Hematopoietic multipotent progenitor cell treated with erythropoietin and hydrocortisone succinate and interleukin-3 and kit ligand, for 15 days (in vitro differentiated cells): ENCODE measurements around the gene RPL22L1.
"Not testable (repeated sequence)": the region's sequence is repeated elsewhere in the genome, so short reads cannot be mapped to it uniquely, and the experiment has no call there.

Experiments
- DNase-seq: peaks from one replicate; pipeline ENCODE4 v3.0.0-alpha.2; 2015; ENCODE audit warnings: low spot score

The RPL22L1 gene

DNA sequence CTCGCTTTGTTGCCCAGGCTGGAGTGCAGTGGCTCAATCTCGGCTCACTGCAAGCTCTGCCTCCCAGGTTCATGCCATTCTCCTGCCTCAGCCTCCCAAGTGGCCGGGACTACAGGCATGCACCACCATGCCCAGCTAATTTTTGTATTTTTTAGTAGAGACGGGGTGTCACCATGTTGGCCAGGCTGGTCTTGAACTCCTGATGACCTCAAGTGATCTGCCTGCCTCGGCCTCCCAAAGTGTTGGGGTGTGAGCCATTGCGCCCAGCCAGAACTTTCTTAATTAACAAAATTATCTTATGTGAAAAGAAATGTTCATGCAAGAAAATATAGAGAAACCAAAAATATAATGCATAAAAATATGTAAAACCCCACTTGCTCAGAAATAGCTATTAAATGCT, 7.3 kb upstream of the RPL22L1 start:
- DNase-seq: not testable (repeated sequence)

DNA sequence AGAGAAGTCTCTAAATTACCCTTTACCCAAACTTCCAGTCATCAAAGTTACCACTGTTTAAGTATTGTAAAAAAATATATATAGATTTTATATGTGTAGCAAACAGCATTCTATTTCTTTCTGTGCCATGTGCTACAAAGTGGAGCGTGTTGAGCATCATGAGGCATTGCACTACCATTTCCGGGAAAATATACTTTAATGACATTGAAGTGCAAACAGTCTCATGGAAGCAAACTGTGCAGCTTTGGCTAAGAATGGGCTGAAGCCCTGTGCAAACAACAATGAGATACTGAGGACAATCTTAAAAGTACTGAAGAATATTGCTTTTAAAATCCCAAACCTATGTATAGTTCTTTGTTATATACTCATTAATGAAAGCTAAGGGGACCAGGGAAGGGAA, 6.5 kb upstream of the RPL22L1 start:
- no peak for DNase-seq

DNA sequence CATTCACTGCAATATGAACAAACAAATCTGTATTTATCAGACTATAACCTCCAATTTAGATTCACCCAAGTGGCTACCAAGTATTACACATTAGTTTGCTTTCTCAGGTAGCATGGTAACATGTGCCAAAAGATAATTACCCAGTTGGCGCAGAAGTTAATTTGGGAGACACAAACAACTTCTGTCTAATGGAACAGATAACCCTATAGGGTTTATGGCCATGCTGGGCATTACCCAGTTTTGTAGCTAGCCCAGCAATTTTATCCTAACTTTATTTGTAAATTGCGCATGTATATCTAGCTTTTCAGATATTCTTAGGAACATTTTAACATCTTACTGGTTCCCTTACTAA, 780 bp downstream of the RPL22L1 start:
- peak; percentile 50 for DNase-seq

DNA sequence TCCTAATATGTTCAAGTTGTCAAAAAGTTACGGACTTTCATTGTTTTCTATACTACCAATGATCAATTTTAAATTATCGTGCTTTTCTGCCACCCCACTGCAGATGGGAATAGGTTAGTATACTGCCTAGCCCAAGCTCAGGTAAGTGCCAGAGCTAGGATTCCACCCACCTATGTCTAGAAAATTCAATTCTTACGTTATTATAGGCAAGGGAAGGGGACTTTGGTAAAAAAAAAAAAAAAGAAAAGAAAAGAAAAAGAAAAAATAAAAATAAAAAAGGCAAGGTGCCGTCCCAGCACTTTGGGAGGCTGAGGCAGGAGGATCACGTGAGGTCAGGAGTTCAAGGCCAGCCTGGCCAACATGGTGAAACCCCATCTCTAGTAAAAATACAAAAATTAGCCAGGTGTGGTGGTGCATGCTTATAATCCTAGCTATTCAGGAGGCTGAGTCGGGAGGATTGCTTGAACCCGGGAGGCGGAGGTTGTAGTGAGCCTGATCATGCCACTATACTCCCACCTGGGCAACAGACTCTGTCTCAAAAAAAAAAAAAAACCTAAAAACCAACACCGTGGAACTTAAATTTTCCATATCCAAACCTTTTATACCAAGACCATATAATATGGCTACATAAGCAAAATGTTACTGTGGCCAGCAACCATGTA, 1.3 kb downstream of the RPL22L1 start:
- no peak for DNase-seq

DNA sequence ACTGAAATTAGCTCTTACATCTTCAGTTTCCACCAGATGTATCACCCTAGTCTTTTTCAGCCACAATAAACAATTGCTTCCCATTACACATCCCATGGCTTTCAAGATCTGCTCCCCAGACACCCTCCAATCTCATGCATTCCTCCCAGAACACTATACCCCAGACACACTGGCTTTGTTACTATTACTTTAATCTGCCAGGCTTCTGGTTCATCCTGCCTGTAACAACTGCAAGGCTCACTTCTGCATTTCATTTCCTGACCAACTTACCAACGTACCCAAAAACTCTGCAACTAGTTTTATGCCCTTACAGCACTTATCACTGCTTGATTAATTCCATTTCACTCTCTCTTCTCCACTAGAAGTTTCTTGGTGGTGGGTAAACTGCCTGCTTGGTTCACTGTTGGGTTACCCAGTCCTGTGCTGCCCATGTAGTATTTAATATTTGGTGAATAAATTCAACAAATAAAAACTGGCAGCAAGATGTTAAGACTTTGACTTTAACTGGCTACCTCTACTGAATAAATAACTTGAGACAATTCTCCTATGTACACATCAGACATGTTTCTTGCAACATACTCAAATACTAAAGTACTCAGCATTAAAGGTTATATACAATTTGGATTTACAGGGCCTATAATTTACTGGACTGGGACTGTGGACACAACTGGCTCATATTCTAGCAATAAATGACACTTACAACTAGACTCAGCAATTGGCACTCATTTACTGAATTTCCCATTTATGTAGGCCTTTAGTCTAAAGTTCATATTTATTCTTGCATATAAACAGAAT, 2.7 kb downstream of the RPL22L1 start:
- no peak for DNase-seq

DNA sequence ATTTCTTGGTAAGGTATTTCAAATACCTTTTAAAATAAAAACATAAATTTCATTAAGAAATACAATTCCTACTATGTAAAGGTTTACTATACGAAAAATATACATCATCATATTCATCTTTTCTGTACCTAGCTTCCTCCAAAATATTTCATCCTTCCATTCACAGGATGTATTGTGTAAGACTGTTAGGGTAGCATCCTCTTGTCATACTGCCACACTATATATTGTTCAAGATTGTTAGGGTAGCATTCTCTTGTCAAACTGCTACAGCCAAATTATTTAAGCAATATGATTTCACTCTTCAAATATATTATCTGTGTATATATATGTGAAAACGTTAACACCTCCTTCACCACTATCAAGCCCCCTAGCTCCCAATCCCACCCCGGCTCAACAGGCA, 3.5 kb downstream of the RPL22L1 start:
- no peak for DNase-seq

DNA sequence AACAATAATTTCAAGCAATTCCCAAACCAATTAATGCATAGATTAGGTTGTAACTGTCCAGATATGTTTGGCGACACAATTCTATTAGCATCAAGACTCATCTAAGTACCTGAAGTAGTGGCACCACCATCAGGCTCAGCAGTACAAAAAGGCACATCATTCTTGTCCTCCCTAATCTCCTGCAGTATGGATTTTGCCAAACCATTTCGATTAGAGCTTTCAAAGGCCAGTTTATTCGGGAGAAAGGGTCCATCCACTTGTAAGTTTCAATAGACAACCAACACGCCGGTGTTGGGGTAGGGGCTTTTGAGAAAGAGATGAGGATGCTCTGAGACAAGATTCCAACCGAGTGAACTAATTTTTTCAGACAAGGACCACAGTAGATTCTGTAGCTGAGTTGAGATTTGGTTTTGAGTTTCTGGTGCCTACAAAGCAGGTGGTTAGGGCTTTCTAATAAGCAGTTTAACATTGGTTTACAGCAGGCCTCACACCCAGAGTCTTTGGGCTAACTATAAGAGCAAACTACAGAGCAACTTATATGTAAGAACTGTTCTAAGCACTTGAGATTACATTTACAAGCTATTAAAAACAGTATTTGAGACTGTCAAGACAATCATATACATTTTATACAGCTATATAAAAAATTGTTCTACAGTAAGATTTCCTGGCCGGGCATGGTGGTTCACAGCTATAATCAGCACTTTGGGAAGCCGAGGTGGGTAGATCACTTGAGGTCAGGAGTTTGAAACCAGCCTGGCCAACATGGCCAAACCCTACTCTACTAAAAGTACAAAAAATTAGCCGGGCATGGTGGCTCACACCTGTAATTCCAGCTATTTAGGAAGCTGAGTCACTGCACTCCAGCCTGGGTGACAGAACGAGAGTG, 4.5 kb downstream of the RPL22L1 start:
- DNase-seq: no peak

DNA sequence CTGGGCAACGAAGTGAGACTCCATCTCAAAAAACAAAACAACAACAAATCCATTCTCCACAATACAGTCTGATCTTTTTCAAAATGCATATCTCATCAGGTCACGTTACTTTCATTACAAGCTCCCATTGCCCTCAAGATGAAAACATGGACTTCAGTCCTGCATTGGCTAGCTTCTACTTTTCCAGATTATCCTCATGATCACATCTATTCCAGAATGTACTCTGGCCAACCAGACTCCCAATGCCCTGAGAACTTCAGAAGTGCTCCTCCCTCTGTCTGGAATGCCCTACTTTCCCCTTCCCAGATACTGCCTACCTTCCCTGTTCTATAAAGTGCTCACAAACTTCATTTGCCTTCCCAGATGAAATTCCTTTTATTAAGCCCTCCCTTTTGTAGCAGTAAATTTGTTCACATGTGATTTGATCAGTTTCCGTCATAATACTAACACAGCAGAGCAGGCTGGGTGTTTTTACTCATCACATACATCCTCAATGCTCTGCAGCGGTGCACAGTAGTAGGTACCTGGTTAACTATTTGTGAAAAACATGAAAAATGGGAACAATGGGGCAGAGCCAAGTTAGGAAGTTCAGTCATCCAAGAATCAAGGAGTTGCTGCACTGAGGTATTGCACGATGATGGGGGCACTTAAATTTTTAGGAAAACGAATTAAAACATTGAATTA, 5.3 kb downstream of the RPL22L1 start:
- DNase-seq: no peak

DNA sequence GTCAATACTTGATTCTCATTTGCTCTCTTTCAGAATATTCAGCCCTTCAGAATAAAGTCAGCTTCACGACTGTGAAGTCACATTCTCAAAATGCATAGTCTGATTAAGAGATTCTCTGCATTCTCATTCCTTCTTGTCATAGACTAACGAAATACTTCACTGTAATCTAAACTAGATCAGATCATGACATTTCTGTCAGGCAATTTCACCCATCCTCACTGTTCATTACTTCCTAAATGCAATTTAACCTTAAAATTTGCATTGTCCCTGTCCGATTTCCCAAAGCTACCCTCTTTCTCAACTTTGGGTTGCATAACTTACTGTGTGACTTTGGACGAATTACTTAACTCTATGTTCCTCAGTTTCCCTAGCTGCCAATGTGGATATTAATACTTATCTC, 6.2 kb downstream of the RPL22L1 start:
- no peak for DNase-seq

DNA sequence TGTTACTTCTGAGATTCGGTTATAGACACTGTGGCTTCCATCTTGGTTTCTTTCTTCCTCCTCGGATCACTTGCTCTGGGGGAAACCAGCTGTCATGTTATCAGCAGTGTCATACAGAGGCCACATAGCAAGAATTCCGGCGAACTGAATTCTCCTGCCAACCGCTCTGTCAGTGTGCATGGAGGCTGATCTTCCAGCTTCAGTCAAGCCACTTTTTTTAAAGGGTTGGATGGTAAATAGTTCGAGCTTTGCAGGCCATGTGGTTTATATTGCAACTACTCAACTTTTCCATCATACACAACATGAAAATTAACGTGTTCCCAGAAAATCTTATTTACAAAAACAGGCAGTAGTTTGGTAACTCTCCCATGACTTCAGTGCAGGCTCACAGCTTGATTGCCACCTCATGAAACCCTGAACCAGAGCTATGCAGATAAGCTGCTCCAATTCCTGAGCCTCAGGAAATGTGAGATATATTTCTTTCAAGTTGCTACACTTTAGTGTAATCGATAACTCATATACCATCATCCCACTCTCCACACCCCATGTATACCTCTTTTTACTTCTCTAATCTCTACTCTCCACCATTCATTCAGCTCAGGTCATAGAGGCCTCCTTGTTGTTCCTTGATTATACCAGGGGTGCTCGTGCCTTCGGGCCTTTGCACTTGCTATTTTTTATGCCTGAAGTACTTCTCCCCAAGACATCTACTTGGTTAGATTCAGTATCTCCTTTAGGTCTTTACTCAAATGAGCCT, 7.2 kb downstream of the RPL22L1 start:
- DNase-seq: no peak

DNA sequence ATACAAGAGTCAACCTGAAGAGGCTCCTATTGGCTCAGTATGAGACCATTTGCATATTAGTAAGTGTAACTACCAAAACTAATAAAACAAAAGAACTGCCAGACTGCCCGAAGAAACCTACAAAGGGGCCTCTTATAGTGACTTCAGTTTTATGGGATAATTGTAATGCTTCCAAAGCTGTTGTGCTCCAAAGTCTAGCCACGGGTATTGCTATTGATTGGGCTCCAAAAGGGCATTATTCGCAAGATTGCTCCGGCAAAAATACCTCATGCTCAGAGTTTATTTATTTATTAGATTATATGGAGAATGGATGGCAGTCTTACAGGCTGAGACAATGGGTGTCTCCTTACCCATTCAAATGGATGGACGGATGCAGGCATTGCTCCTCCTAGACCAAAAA, 11.4 kb downstream of the RPL22L1 start:
- DNase-seq: no peak

DNA sequence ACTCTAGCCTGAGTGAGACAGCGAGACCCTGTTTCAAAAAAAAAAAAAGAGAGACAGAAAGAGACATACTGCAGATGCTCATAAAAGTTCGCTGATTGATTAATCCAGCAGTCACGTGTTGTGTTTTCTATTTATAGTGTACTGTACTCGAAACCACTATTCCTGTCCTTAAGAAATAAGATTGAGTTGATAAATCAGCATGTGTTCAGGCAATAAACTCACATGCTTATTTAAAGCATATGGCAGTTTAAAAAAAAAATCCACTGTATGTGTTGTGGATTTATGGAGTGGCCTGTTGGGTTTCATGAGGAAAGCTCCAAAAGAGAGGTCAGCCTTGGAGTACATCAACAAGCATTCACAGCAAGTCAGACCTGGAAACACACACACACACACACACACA, 17.7 kb downstream of the RPL22L1 start:
- DNase-seq: no peak

DNA sequence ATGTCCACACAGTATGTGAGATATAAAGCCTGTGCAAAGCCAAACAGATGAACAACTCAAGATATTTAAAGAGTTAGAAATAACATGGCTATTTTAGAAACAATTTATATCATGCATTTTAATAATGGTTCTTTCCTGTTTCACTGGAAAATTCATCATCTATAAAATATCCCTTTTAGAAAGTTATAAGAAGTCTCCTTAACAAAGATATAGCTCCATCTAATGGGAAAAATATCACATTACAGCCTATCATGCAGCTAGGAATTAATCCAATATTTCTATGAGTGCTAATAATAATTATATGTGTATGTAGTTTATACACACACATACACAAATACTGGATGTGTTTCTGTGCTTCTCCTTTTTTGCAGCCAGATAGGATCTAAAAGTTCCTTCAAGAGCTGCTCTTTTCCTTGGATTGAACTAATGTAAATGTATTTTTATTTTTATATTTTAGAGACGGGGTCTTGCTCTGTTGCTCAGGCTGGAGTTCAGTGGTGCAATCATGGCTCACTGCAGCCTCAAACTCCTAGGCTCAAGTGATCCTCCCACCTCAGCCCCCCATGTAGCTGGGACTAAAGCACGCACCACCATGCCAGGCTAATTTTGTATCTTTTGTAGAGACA, 21.6 kb downstream of the RPL22L1 start:
- DNase-seq: peak; percentile 37

DNA sequence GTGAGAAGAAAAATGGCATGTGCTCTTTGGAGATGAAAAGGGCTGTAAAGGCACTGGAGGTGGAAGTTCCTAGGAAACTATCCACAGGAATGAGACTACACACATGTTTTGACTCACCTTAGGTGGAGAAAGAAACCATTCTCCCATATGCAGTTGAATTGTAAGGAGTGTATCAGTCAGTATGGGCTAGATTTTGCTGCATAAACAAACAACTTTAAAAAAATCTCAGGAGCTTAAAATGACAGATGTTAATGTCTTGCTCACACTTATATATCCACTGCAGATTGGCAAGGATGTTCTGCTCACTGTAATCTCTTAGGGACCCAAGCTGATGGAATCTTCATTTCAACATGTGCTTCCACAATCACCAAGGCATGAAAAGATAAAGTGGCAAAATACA, 25.6 kb downstream of the RPL22L1 start:
- DNase-seq: no peak

DNA sequence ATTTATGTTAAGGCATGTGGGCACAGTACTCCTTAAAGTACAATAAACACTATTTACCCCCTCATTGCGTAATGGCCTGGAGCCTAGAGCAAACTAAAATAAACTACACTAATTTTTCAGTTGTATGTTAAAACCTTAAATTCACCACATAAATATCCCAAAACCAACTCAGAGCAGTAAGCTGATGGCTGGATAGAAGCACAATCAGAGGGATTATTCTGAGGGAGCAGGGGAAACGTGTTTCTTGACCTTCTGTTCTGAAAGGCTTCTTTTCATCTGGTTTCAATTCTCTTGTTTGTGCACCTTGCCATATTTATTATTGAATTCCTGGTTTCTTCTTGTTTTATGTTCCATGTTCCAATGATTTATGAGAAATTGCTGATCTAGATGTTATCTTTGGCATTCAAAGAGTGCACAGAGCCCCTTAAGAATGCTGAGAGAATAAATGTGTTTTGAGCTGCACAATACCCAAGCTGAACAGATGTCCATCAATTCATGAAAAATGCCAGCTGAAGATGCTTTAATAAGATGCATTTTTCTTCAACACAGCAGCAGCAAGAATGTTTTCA, 29.6 kb downstream of the RPL22L1 start:
- DNase-seq: no peak

DNA sequence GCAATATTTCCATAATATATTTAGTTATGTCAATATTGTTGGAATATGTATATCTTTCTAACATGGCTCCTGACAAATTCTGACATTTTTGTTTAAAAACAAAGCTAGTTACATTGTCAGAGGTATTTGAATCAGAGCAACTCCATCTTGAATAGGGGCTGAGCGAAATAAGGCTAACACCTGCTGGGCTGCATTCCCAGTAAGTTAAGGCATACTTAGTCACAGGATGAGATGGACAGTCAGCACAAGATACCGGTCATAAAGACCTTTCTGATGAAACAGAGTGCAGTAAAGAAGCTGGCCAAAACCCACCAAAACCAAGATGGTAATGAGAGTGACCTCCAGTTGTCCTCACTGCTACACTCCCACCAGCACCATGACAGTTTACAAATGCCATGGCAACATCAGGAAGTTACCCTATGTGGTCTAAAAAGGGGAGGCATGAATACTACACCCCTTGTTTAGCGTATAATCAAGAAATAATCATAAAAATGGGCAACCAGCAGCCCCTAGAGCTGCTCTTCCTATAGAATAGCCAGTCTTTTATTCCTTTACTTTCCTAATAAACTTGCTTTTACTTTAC, 30.4 kb downstream of the RPL22L1 start:
- no peak for DNase-seq

DNA sequence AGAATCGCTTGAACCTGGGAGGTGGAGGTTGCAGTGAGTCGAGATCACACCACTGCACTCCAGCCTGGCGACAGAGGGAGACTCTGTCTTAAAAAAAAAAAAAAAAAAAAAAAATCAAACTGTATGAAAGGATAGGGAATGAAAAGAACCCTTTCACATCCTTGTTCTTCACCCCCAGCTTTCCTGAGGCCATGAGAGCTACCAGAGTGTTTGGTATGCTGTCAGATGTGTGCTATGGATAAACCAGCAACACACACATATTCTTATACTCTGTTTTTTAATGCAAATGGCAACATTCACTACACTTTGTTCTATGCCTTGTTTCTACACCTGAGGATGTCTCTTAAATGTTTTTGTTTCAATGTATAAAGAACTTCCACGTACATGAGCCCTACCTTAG, 33.5 kb downstream of the RPL22L1 start:
- DNase-seq: no peak

DNA sequence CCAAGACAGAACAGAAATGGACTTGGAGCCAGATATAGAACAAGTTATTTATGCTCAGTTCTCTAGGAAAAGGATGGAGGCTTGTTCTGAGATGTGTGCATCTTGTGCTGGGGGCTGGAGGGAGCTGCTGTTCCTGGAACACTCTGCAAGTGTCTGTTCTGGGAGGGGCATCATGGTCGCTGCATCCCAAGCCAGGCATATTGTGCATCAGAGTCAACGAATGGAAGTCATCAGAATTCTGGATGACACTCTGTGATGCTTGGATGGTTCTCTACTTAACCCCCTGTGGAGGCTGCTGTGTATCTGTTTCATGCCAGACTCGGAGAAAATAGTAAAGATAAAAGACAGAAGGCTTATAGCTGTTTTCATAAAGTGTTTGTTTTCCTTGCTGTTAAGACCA, 34.7 kb downstream of the RPL22L1 start:
- no peak for DNase-seq

DNA sequence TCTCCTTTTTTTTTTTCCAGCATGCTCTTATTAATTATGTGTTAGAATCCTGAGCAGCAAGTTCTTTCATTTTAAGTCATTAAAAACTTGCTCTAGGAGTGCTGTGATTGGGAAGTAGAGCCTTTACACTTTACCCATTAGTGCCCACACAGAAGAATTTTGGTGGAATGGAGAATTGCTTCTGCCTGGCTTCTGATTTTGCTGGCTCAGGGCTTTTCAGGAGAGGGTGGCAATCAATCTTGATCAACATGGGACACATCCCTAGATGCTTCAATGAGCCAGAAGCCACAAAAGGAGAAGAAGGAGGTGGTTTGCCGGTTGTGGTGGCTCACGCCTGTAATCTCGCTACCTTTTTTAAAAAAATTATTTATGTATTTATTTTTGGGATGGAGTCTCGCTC, 39.4 kb downstream of the RPL22L1 start:
- no peak for DNase-seq

DNA sequence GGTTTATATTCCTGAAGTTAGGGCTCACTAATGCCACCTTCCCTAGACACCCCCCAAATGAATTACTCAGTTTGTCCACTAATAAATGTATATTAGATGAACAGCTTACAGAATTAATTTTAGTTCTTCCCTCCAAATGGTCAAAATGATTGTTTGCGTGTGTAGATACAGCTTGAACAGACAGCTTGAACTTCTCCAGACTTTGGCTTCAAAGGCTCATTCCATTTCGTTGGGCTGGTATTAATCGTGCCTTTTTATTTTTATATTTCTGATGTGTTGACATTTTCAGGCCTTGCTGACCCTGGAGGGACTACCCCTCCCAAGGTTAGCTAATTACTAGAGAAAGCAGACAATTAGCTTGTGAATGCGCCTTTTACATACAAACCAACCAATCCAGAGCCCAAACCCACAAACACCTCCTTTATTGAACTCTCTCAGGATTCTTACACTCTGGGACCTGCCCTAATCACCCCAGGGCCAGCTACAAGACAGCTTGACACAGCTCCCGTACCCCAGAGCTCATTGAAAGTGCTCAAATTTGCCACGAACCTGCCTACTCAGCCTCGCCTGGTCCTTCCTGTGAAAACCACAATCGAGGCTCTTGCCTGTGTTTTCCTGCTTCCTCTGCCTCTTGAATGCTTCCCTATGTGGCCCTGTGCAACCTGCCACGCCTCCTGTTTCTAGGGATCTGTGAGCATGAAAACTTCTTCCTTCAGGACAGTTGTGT, 40.3 kb downstream of the RPL22L1 start:
- no peak for DNase-seq
